Nephron progenitor cell (in vitro differentiated cells): ENCODE measurements around the gene C1QA.
"Not testable (repeated sequence)": the region's sequence is repeated elsewhere in the genome, so short reads cannot be mapped to it uniquely, and the experiment has no call there.

Experiments
- DNase-seq: peaks from one replicate; pipeline ENCODE4 v3.0.0; 2021
- H3K27ac Mint-ChIP-seq: 2 replicates; pipeline ENCODE4 v1.8.0; 2021; ENCODE audit warnings: mild to moderate bottlenecking, moderate library complexity, mixed read lengths
- H3K27me3 Mint-ChIP-seq: 2 replicates; pipeline ENCODE4 v1.8.0; 2021; ENCODE audit warnings: mild to moderate bottlenecking, low read depth, mixed read lengths; ENCODE audit not compliant: poor library complexity
- H3K36me3 Mint-ChIP-seq: 2 replicates; pipeline ENCODE4 v1.8.0; 2021; ENCODE audit warnings: low read depth, mixed read lengths
- H3K4me1 Mint-ChIP-seq: 2 replicates; pipeline ENCODE4 v1.8.0; 2021; ENCODE audit warnings: mixed read lengths
- H3K4me3 Mint-ChIP-seq: 2 replicates; pipeline ENCODE4 v1.8.0; 2021; ENCODE audit warnings: mild to moderate bottlenecking, moderate library complexity, mixed read lengths
- H3K9me3 Mint-ChIP-seq: 2 replicates; pipeline ENCODE4 v1.8.0; 2021; ENCODE audit warnings: mild to moderate bottlenecking, moderate library complexity, mixed read lengths
- TF ChIP-seq, protein P1 (sequence below): fragments of 200-600 bp; sonication (generic); IDR thresholded peaks from 2 replicates; pipeline ENCODE4 v1.5.0; 2021; ENCODE audit warnings: antibody characterized with exemption

Gene C1QA

DNA sequence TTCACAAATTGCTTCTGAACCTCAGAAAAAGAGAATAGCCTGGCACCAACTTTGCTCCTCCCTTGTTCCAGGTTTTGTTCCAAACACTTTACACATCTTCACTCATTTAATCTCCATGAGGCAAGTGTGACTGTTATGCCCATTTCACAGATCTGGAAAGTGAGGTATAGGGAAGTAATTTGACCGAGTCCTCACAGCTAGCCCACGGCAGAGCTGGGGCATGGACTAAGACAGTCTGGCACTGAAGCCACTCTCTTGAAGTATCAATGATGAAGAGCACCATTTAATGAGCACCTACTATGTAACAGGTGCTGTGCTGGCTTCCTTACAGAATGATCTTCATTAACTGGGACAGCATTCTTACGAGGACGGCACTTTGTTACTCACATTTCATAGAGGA, 35.6 kb downstream of the C1QA start:
- Mint-ChIP-seq H3K27ac (no peak overlapping the region), H3K9me3 (no peaks in the 10 kb centered on the region), H3K27me3 (peaks cover 53% of the 10 kb centered on the region), H3K36me3 (no peaks in the 10 kb centered on the region), H3K4me1 (peaks cover 26% of the 10 kb centered on the region), H3K4me3 (no peak overlapping the region)
- TF ChIP-seq, protein P1, sequence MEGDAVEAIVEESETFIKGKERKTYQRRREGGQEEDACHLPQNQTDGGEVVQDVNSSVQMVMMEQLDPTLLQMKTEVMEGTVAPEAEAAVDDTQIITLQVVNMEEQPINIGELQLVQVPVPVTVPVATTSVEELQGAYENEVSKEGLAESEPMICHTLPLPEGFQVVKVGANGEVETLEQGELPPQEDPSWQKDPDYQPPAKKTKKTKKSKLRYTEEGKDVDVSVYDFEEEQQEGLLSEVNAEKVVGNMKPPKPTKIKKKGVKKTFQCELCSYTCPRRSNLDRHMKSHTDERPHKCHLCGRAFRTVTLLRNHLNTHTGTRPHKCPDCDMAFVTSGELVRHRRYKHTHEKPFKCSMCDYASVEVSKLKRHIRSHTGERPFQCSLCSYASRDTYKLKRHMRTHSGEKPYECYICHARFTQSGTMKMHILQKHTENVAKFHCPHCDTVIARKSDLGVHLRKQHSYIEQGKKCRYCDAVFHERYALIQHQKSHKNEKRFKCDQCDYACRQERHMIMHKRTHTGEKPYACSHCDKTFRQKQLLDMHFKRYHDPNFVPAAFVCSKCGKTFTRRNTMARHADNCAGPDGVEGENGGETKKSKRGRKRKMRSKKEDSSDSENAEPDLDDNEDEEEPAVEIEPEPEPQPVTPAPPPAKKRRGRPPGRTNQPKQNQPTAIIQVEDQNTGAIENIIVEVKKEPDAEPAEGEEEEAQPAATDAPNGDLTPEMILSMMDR, result no peak
- no peak for DNase-seq

DNA sequence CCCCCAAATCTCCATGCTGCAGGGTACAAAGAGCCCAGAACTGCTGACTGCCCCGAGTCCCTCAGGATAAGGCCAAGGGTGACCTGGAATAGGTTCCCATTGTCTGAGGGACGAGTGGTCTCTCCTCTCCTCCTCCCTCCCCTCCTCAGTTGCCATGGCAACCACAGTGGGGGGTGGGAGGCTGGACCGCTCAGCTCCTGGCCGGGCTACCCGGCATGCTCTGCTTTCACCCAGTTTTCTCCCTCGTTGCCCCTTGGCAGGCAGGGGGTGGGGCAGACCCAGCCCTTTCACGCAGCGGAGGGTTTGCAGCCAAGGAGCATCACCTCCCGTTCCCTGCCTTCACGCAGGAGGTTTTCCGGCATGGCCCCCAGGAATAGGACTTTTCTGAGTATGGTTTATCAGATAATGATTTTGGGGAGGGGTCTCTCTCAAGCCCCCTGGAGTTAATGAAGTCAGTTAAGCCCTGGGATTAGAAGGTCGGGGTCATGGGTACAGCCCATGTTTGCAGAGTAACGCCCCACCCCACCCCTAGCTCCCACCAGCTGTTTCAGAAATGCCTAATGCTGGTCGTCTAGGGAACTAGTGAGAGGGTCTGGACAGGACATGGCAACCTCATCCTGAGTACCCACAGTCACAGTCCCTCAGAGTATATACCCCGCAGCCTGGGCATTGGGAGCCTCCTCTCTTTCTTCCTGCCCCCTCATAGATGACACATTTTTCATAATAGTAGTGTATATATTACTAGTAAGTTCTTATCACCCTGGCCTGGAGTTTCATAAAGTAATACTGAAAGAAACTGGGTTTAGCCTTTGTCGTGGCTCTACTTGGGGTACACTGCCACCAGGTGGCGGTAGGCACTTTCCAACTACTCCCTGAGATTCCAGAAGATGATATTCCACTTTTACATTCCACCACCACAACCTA, 37.3 kb downstream of the C1QA start:
- peak overlapping the region; percentile 31 for H3K4me3 Mint-ChIP-seq
- TF ChIP-seq, protein P1, result peak; percentile 77
- no peaks in the 10 kb centered on the region for H3K9me3 Mint-ChIP-seq
- H3K36me3 Mint-ChIP-seq, result no peaks in the 10 kb centered on the region
- H3K4me1 Mint-ChIP-seq, result peaks cover 26% of the 10 kb centered on the region
- peak; percentile 71 for DNase-seq
- peaks cover 38% of the 10 kb centered on the region for H3K27me3 Mint-ChIP-seq
- H3K27ac Mint-ChIP-seq, result no peak overlapping the region

DNA sequence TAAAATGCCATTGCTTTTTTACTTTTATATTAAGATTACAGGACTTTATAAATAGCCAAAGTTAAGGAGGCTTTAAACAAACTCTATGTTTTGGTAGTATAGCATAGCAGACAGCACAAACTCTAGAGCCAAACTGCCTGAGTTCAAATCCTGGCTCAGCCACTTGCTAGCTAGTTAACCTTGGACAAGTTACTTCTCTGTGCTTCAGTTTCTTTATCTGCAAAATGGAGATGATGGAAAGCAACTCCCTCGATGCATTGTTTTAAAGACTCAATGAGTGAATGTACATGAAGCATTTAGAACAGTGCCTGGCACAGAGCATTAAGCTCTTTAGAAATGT, 38.0 kb downstream of the C1QA start:
- DNase-seq, result no peak
- Mint-ChIP-seq H3K27ac (no peak overlapping the region), H3K4me1 (peaks cover 26% of the 10 kb centered on the region), H3K36me3 (no peaks in the 10 kb centered on the region), H3K4me3 (no peak overlapping the region), H3K27me3 (peaks cover 32% of the 10 kb centered on the region), H3K9me3 (no peaks in the 10 kb centered on the region)
- TF ChIP-seq, protein P1, result no peak

DNA sequence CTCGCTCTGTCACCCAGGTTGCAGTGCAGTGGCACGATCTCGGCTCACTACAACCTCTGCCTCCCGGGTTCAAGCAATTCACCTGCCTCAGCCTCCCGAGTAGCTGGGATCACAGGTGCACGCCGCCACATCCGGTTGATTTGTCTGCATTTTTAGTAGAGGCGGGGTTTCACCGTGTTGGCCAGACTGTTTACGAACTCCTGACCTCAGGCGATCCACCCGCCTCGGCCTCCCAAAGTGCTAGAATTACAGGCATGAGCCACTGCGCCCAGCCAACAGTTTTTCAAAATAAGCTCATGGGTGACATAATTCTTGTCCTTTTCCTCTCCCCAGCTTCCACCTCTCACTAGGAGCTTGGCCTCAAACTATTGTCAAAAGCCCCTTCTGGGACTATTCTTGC, 39.7 kb downstream of the C1QA start:
- H3K4me1 Mint-ChIP-seq, result peaks cover 26% of the 10 kb centered on the region
- H3K27ac Mint-ChIP-seq, result peak overlapping the region; percentile 63
- H3K9me3 Mint-ChIP-seq, H3K4me3 Mint-ChIP-seq, H3K36me3 Mint-ChIP-seq, DNase-seq: not testable (repeated sequence)
- peaks cover 21% of the 10 kb centered on the region for H3K27me3 Mint-ChIP-seq

DNA sequence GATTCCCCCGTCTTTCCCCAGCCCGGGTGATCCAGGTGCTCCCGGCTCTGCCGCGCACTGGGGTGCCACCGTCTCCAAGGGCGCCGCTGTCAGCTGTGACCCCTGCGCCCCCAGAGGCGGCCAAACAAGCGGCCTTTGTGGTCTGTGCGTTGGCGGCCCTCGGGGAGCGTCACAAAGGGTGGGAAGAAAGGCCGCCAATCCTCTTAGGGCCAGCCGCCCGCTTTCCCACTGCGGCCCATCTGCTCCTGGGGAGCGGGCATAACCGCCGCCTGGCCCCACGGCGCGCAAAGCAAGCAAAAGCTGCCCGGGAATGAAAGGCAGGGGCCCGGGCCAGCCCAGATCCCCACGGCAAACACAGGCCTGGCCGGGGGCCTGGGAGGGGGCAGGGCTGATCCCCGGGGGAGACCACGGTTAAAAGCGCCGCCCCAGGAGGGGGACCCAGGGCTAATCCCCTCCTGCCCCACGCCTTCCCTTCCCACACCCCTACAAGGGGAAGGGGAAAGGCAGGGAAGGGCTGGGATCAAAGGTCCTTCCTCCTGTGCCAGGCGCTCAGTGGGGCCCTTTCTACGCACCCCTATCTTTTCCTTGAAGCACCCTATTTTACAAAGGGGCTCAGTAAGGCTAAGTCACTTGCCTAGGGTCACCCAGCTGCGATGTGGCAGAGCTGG, 40.6 kb downstream of the C1QA start:
- DNase-seq, result no peak
- H3K27ac Mint-ChIP-seq, result no peak overlapping the region
- H3K27me3 Mint-ChIP-seq, result peaks cover 21% of the 10 kb centered on the region
- TF ChIP-seq, protein P1, result no peak
- H3K36me3 Mint-ChIP-seq, result no peaks in the 10 kb centered on the region
- H3K4me1 Mint-ChIP-seq, result peaks cover 26% of the 10 kb centered on the region
- no peaks in the 10 kb centered on the region for H3K9me3 Mint-ChIP-seq
- H3K4me3 Mint-ChIP-seq, result no peak overlapping the region

DNA sequence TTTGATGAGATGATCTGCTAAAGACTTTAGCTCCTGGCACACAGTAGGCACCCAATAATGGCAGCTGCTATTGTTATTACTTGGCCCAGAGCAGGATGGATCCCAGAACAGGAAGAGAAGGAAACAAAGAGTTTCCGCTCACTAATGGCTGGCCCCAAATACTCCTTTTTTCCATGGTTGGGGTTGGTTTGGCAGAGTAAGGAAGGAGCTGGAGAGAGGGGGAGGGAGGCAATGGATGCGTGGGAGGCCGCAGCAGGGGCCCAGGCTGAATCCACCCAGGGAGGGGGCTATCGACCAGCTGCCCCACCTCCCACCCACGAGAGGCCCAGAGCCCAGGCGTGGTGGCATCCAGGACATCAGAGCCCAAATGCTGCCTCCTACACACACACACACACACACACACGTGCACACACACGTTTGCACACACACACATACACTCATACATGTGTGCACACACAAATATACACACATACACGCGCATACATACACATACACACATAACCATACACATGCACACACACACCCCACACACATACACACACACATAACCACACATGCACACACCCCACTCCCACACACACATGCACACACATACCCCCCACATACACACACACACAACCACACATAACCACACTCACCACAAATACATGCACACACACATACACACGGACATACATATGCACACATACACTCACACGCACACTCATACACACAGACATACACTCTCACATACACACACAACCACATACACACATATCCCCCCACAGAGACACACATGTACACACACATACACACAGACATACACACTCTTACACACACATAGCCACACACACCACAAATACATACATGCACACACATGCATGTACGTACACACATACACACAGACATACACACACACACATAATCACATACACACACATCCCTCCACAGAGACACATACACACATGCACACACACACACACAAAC, 41.8 kb downstream of the C1QA start:
- Mint-ChIP-seq H3K27ac (no peak overlapping the region), H3K27me3 (peaks cover 15% of the 10 kb centered on the region), H3K4me1 (peaks cover 21% of the 10 kb centered on the region), H3K4me3 (no peak overlapping the region), H3K36me3 (no peaks in the 10 kb centered on the region), H3K9me3 (no peaks in the 10 kb centered on the region)
- DNase-seq, result no peak
- TF ChIP-seq, protein P1, result no peak
